Body of pancreas (tissue), 4 donors: ENCODE results near the gene PCGF5. TPM values are rescaled to one million over a fixed set of nuclear protein-coding genes. Genes with fewer than 3 reads are reported as not detected.

Source experiments
- ATAC-seq: fragments of 150-250 bp; one replicate; pipeline ENCODE4 v1.9.1; 2016
- DNase-seq, 4 donors: peaks; one replicate each; pipeline ENCODE4 v3.0.0-alpha.2; 2019
- H3K27ac ChIP-seq, 4 donors: fragments of 200-600 bp; sonication (generic); 1 replicate in 3 of 4; 2 replicates in 1 of 4; pipeline versions ENCODE4 v1.5.1 to v1.6.1; 2016 to 2019; ENCODE audit warnings: mild to moderate bottlenecking in 1 of 4, mixed read lengths in 1 of 4, moderate library complexity in 1 of 4
- H3K27me3 ChIP-seq, 2 donors: fragments of 200-600 bp; sonication (generic); one replicate each; pipeline ENCODE4 v1.6.0; 2016; ENCODE audit warnings: mild to moderate bottlenecking in 1 of 2
- H3K36me3 ChIP-seq, 2 donors: fragments of 200-600 bp; sonication (generic); replicated peaks in 1 of 2; 2 replicates each; pipeline ENCODE4 v1.5.1; 2016; ENCODE audit warnings: low read depth in 2 of 2; ENCODE audit not compliant: insufficient read depth in 1 of 2
- H3K4me1 ChIP-seq: fragments of 200-600 bp; sonication (generic); one replicate; pipeline ENCODE4 v1.6.0; 2016
- H3K4me3 ChIP-seq, 2 donors: fragments of 200-600 bp; sonication (generic); 1 replicate in 1 of 2; 2 replicates in 1 of 2; pipeline ENCODE4 v1.5.1; 2016 to 2019
- H3K9me3 ChIP-seq, 3 donors: fragments of 200-600 bp; sonication (generic); 1 replicate in 2 of 3; 2 replicates in 1 of 3; pipeline ENCODE4 v1.5.1; 2016
- POLR2A ChIP-seq, 3 donors: fragments of 450-650 bp; IDR thresholded peaks; one replicate each; pipeline ENCODE4 v1.6.1; 2016; ENCODE audit warnings: antibody characterized with exemption in 3 of 3, mild to moderate bottlenecking in 2 of 3
- WGBS, 2 donors: methylation state at CpG; one replicate each; pipeline ENCODE4 v1.1.5; 2017; 5-methylcytosine and 5-hydroxymethylcytosine counted together
- intact Hi-C: fragments of 100-400 bp; cut with DNase I; formaldehyde crosslinking; loops from one replicate; pipeline ENCODE4 v1.15.1; 2023
- total RNA-seq, 2 donors: library from RNA; depleted of rRNA; stranded (reverse); fragments of >200 nt; gene quantifications; one replicate each; pipeline ENCODE4 v1.1.0, GENCODE V29; 2016
- TF ChIP-seq, protein P1 (sequence below), 7 experiments: fragments of 450-650 bp in 4 of 7; fragments of 200-600 bp in 3 of 7; sonication (generic) in 3 of 7; IDR thresholded peaks; one replicate each; pipeline ENCODE4 v1.5.1; 2016 to 2019; ENCODE audit warnings: antibody characterized with exemption in 7 of 7

Gene PCGF5
- total RNA-seq, 2 donors from 2014 or later = 25.7 to 33.3 TPM

DNA sequence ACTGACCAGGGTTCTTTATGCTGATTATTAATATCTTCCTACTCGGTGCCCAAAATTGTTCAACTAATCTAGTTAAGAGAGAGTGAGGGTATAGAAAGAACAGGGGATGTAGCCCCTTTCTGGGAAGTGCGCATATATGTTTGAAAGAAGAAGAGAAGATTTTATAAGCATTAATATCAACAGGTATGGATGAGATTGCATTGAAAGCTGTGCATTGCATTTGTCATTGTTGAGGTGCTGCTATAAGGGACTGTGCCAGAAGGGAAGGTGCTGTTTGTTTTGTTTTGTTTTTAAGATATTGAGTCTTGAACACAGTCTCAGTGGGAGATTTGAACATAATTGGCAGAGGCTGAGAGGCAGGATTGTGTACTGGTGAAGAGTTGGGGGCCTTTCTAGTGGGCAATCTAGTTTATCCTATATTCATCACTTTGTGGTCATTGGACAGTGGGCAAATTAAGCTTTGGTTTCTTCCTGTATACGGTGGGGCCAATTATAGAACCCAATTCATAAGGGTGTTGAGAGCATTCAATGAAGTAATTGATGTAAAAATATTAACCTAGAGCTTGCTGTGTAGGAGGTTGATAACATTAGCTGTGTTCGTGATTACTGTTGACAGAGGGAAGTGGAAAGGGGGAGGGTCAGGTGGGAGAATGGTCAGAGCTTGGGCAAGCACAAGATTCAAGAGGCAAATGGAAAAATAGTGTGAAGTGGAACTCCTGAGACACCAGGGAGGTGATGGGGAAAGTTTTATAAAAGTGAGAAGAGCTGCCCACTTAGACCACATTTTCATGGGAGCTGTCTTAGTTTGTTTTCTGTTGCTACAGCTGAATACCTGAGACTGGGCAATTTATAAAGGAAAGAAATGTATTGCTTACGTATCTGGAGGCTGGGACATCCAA lies 19.9 kb upstream of the PCGF5 start:
- Histone ChIP-seq H3K4me3 (no peak overlapping the region), H3K27me3 (no peaks in the 10 kb centered on the region), H3K27ac (no peak overlapping the region), H3K36me3 (no peaks in the 10 kb centered on the region), H3K9me3 (no peaks in the 10 kb centered on the region), H3K4me1 (peaks cover 14% of the 10 kb centered on the region)
- ATAC-seq = no peak
- intact Hi-C loops = no loop called here
- TF ChIP-seq, protein P1, sequence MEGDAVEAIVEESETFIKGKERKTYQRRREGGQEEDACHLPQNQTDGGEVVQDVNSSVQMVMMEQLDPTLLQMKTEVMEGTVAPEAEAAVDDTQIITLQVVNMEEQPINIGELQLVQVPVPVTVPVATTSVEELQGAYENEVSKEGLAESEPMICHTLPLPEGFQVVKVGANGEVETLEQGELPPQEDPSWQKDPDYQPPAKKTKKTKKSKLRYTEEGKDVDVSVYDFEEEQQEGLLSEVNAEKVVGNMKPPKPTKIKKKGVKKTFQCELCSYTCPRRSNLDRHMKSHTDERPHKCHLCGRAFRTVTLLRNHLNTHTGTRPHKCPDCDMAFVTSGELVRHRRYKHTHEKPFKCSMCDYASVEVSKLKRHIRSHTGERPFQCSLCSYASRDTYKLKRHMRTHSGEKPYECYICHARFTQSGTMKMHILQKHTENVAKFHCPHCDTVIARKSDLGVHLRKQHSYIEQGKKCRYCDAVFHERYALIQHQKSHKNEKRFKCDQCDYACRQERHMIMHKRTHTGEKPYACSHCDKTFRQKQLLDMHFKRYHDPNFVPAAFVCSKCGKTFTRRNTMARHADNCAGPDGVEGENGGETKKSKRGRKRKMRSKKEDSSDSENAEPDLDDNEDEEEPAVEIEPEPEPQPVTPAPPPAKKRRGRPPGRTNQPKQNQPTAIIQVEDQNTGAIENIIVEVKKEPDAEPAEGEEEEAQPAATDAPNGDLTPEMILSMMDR (IDR thresholded peaks at IDR 0.05) = no peak
- TF ChIP-seq POLR2A (IDR thresholded peaks at IDR 0.05) = no peak
- WGBS, 2 donors = 51 to 53% methylated on average over 5 of the region's 5 CpGs
- no peak for DNase-seq

DNA sequence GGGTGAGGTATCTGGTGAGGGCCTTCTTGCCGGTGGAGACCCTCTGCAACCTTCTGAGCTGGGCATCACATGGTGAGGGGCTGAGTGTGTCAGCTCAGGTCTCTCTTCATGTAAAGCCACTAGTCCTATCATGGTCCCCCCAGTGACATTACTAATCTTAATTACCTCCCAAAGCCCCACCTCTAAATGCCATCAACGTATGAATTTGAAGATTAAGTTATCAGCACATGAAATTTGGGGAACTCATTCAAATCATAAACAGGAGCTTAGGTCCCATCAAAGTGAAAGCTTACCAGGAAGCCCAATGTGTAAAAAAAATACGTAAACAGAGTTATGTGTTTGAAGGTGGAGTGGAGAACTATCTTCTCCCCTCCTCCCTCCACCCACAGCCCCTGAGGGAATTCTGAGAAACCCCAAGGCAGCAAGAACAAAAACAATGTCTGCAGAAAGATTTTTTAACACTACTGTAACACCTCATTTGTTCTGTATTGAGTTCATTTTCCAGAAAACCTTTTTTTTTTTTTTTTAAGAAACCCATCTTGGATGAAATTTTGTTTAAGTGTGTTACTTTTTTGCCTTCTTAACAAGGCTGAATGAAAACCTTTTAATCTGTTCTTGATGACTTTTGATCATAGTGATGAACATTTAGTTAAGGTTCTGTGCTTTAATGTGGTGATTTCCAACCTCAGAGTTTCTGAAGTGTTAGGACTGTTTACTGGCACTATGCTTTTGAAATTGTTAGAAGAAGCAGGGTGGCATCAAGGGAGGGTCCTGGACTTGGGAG lies 19.1 kb upstream of the PCGF5 start:
- no peaks in the 10 kb centered on the region for H3K36me3 ChIP-seq
- WGBS, 2 donors = 39 to 42% methylated on average over 3 of the region's 3 CpGs
- no peaks in the 10 kb centered on the region for H3K9me3 ChIP-seq
- DNase-seq = no peak
- peaks cover 14% of the 10 kb centered on the region for H3K4me1 ChIP-seq
- no peak overlapping the region for H3K4me3 ChIP-seq
- TF ChIP-seq, protein P1 (IDR thresholded peaks at IDR 0.05) = no peak
- no peak for TF ChIP-seq POLR2A (IDR thresholded peaks at IDR 0.05)
- ATAC-seq = no peak
- H3K27me3 ChIP-seq = no peaks in the 10 kb centered on the region
- intact Hi-C loops = no loop called here
- H3K27ac ChIP-seq = no peak overlapping the region

DNA sequence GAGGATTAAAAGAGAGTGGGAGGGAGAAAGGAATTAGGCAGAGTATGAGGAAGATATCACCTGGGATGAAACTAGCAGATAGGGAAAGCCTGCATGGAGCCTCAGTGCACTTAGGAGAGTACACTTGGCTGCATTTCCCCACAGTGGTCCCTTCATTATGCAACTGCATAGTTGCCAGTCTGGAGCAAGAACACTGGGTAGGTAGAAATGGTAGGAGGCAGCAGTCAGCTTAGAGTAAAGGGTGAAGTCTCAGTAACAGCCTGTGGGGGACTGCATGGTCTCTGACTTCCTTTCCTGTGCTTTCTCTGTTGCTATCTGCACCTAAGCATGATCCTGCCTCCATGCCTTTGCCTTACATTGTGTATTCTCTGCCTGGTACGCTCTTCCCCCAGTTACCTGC lies 14.0 kb upstream of the PCGF5 start:
- TF ChIP-seq POLR2A (IDR thresholded peaks at IDR 0.05) = no peak
- TF ChIP-seq, protein P1 (IDR thresholded peaks at IDR 0.05) = no peak
- Histone ChIP-seq H3K4me3 (no peak overlapping the region), H3K27ac (no peak overlapping the region), H3K27me3 (no peaks in the 10 kb centered on the region), H3K36me3 (no peaks in the 10 kb centered on the region), H3K4me1 (peaks cover 9% of the 10 kb centered on the region), H3K9me3 (no peaks in the 10 kb centered on the region)
- DNase-seq = no peak
- ATAC-seq = no peak
- 0% methylated on average over 1 of the region's 1 CpG for WGBS, 2 donors
- intact Hi-C loops = no loop called here

- 84 to 89% methylated on average over 3 of the region's 3 CpGs for WGBS, 2 donors
- H3K4me1 ChIP-seq = peaks cover 9% of the 10 kb centered on the region
- H3K4me3 ChIP-seq = no peak overlapping the region
- no peak for DNase-seq
- no peaks in the 10 kb centered on the region for H3K36me3 ChIP-seq
- H3K9me3 ChIP-seq = no peaks in the 10 kb centered on the region
- no peak for ATAC-seq
- TF ChIP-seq, protein P1 (IDR thresholded peaks at IDR 0.05) = no peak
- TF ChIP-seq POLR2A (IDR thresholded peaks at IDR 0.05) = no peak
- no peak overlapping the region for H3K27ac ChIP-seq
- intact Hi-C loops = no loop called here
- H3K27me3 ChIP-seq = no peaks in the 10 kb centered on the region
These were observed 13.5 kb upstream of the PCGF5 start for GRCh38 chr10:91206837-91207474.
